Fibroblast of pulmonary artery (primary cell): ENCODE measurements around the gene COX5A.
A peak's percentile ranks its signal among the peaks of the same experiment; 100 is the strongest.
"Not testable (repeated sequence)": the region's sequence is repeated elsewhere in the genome, so short reads cannot be mapped to it uniquely, and the experiment has no call there.

Experiments used
- DNase-seq: peaks from one replicate; pipeline ENCODE4 v3.0.0-alpha.2; 2010; ENCODE audit warnings: low read depth
- H3K4me3 ChIP-seq: replicated peaks from 2 replicates; pipeline ENCODE4 v1.5.1; 2011; ENCODE audit warnings: low read depth, mild to moderate bottlenecking, control low read depth, low read length, moderate library complexity
- TF ChIP-seq, protein P1 (sequence below): IDR thresholded peaks from 2 replicates; pipeline ENCODE4 v1.5.1; 2011; ENCODE audit warnings: mild to moderate bottlenecking, control low read depth, low read length, inconsistent platforms; ENCODE audit errors: missing control alignments

COX5A gene

DNA sequence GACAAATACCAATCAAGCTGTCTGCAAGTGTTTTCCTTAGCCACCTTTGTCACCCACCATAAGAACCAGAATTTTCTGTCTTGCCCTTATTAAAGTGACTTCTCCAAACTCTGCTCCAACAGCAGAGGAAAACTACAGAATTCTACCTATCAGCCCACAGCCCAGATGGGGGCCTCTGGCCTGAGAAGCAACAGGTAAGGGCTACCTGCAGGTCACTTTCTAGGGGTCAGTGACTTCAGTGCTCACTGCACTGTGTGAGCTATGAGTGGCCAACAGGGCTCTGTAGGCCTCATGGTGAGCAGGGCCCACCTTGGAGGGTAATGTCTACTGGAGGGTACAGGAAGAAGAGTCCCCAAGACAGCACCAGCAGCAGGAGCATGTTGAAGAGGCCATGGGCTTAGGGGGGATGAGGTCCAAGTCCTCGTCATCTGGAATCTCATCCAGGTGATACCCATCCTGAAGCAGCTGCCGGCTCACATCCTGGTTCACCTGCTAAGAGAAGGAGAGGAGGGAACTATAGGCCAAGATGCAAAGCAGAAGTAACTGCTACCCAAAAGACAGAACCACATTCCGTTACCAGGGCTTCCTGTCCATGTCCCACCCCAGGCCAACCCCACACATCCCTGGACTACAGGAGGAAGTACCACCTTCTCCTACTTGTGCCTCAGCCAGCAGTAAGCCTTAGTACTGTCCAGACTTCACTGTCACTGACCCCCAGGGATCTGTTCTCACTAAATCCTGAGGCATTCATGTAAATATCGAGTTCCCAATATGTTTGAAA, 35.4 kb downstream of the COX5A start:
- H3K4me3 ChIP-seq = no peak overlapping the region
- DNase-seq = no peak
- TF ChIP-seq, protein P1, sequence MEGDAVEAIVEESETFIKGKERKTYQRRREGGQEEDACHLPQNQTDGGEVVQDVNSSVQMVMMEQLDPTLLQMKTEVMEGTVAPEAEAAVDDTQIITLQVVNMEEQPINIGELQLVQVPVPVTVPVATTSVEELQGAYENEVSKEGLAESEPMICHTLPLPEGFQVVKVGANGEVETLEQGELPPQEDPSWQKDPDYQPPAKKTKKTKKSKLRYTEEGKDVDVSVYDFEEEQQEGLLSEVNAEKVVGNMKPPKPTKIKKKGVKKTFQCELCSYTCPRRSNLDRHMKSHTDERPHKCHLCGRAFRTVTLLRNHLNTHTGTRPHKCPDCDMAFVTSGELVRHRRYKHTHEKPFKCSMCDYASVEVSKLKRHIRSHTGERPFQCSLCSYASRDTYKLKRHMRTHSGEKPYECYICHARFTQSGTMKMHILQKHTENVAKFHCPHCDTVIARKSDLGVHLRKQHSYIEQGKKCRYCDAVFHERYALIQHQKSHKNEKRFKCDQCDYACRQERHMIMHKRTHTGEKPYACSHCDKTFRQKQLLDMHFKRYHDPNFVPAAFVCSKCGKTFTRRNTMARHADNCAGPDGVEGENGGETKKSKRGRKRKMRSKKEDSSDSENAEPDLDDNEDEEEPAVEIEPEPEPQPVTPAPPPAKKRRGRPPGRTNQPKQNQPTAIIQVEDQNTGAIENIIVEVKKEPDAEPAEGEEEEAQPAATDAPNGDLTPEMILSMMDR = no peak

DNA sequence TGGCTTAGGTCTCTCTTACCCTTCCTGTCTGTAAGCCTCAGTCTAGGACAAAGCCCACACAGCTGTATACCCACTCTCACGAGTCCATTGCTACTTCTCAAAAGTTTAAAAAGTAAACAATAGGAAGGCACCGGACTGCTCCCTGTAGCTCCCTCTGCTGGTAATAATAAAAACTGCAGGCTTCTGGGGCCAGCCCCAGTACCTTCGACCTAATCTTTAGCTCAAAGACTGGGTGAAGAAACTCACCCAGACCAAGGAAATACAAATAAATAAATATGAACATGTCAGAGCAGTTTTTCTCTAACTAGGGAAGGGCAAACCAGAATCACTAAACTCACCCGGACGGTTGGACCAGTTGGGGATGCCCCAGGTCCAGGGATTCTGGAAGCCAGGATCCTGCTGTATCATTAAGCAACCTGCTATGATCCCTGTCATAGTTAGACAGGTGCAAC, 36.2 kb downstream of the COX5A start:
- no peak overlapping the region for H3K4me3 ChIP-seq
- DNase-seq = peak; percentile 67
- TF ChIP-seq, protein P1 = peak; percentile 81

DNA sequence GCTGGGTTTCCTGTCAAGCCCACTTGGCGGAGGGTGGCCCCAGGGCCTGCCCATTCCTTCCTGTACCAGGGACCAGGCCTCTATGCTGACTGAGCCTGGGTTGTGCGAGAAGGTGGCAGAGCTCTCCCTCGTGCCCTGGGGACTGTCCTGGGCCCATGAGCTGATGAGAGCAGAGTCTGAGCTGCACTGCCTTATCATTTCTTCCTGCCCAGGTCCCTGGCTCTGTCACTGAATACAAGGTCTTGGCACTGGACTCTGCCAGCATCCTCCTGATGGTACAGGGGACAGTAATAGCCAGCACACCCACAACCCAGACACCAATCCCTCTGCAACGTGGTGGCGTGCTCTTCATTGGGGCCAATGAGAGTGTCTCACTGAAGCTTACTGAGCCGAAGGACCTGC, 40.6 kb downstream of the COX5A start:
- TF ChIP-seq, protein P1 = no peak
- no peak for DNase-seq
- H3K4me3 ChIP-seq = no peak overlapping the region

DNA sequence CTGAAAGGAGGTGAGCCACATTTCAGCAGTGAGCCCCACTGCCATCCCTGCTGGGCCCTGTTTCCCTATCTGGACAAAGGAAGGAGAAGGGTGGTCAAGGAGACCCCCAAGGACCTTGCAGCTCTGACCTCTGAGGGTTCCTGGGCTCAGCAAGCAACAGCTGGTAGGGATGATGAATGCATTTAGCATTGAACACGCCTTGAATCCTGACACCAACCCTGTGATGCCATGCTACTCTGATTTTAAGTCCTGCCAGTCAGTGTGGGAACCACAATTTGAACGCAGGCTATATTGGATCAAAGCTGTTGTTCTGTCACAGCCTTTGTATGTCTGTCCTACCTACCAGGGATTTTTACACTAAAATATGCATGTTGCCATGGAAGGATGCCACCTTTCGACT, 41.6 kb downstream of the COX5A start:
- TF ChIP-seq, protein P1 = no peak
- no peak for DNase-seq
- H3K4me3 ChIP-seq = no peak overlapping the region

DNA sequence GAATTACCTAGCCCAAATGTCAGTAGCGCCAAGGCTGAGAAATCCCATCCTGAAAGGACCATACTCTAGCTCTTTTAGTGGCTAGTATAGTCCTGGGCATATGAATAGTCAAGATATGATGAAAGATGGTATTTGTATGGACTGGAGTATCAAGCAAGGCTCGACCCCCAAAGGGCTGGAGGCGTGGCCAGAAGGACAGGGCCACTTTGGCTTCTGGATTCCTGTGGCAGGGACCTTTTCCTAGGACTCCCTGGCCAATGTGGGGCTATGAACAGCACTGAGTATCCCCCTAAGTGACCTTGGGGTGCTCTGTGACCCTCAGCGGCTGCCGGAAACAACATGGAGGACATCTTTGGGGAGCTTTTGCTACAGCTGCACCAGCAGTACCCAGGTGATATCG, 42.0 kb downstream of the COX5A start:
- H3K4me3 ChIP-seq = no peak overlapping the region
- TF ChIP-seq, protein P1 = no peak
- DNase-seq = no peak

DNA sequence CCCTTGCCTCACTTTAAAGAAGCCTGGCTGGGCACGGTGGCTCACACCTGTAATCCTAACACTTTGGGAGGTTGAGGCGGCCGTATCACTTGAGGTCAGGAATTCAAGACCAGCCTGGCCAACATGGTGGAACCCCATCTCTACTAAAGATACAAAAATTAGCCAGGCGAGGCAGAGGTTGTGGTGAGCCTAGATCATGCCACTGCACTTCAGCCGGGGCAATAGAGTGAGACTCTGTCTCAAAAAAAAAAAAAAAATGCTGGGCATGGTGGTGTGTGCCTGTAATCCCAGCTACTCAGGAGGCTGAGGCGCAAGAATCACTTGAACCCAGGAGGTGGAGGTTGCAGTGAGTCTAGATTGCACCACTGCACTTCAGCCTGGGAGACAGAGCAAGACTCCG, 43.5 kb downstream of the COX5A start:
- not testable (repeated sequence) for H3K4me3 ChIP-seq, DNase-seq

DNA sequence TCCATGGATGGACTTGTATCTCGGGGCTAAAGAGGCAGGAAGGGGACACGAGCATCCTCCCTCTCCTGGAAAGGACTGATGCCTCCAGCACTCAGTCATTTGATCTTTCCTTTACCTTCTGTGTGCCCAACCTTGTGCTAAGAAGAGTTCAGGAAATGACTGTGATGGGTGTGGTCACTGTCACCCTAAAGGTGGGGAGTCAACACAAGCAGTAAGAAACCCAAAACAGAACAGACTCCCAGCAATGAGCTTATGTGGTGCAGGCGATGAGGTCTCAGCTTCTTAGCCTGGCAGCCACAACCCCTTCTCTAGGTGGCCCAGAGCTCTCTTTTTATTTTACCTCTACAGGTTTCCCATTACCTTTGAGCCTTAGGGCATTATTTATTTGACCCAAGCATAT, 44.2 kb downstream of the COX5A start:
- TF ChIP-seq, protein P1 = no peak
- no peak for DNase-seq
- no peak overlapping the region for H3K4me3 ChIP-seq
